ENCODE data around the gene IFNA14.
"Not testable (repeated sequence)": the region's sequence is repeated elsewhere in the genome, so short reads cannot be mapped to it uniquely, and the experiment has no call there.

Gene IFNA14

DNA sequence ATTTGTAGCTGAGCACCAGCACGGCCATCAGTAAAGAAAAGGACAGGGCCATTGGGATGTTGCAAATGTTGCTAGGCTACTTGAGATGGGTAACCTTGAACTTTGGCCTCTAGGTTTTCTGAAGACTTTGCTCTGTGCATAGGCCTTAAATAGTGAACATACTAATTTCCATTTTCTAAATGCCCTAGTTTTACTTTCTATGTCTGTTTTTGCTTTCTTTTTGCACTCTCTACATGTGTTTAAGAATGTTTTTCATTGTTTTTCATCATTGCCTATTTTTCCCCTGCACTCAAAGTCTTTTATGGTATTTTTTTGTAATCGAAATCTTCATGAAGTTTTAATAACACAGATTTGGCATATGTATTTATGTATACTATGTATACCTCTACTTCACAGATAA lies 11.7 kb downstream of the IFNA14 start, which contains the start of gene IFNA17:
Gene IFNA17, minus strand, starts transcription at position 101 of the 400 bp plus-strand sequence. Its CDS starts 49 bp downstream, at position 52.
- no peaks in the 10 kb centered on the region for H3K4me1 ChIP-seq (ENCODE audit: low read length)
- H4K20me1 ChIP-seq (ENCODE audit: insufficient read depth, low read length), result no peaks in the 10 kb centered on the region
- no peak within 1 kb of the TSS for H3K9ac ChIP-seq (ENCODE audit: low read length)
- no peak within 1 kb of the TSS for H3K27ac ChIP-seq (ENCODE audit: low read length)
- no peaks in the 10 kb centered on the region for H3K9me3 ChIP-seq (replicated peaks; ENCODE audit: insufficient read depth, low read length)
- H3K36me3 ChIP-seq (replicated peaks; ENCODE audit: insufficient read depth, low read length), result no peaks in the 10 kb centered on the region
- H3K79me2 ChIP-seq (ENCODE audit: low read length), result no peaks in the 10 kb centered on the region
- no peaks in the 10 kb centered on the region for H3K9me2 ChIP-seq (replicated peaks; ENCODE audit: insufficient read depth, low read length)
- no peaks in the 10 kb centered on the region for H3K27me3 ChIP-seq (replicated peaks; ENCODE audit: insufficient read depth, low read length)
- H3K4me3 ChIP-seq (ENCODE audit: low read length), result no peak within 1 kb of the TSS
- H3F3A ChIP-seq (ENCODE audit: insufficient read depth, low read length), result no peaks in the 10 kb centered on the region
- DNase-seq, result no peak
- no peak for TF ChIP-seq CTCF (IDR thresholded peaks at IDR 0.05; ENCODE audit: low read length)
- no peak for TF ChIP-seq EZH2 (optimal IDR thresholded peaks at IDR 0.05; ENCODE audit: low read depth, low read length)
- TF ChIP-seq EZH2phosphoT487 (IDR thresholded peaks at IDR 0.05; ENCODE audit: low read length), result no peak
- H2AFZ ChIP-seq (ENCODE audit: low read length), result no peak within 1 kb of the TSS
- no peak within 1 kb of the TSS for H3K4me2 ChIP-seq (ENCODE audit: low read depth, low read length)

GRCh38 chr9:21217211-21217610 lies 22.6 kb downstream of the IFNA14 start, which contains the start of gene IFNA16:
IFNA16 (minus strand) TSS chr9:21217311; CDS start chr9:21217305, 6 bp downstream.
- not testable (repeated sequence) for DNase-seq; H3K27ac ChIP-seq (ENCODE audit: low read length); H3K4me1 ChIP-seq (ENCODE audit: low read length); H3F3A ChIP-seq (ENCODE audit: insufficient read depth, low read length); H3K4me2 ChIP-seq (ENCODE audit: low read depth, low read length); H3K9me2 ChIP-seq (replicated peaks; ENCODE audit: insufficient read depth, low read length); H3K79me2 ChIP-seq (ENCODE audit: low read length); H2AFZ ChIP-seq (ENCODE audit: low read length); H3K9ac ChIP-seq (ENCODE audit: low read length); H4K20me1 ChIP-seq (ENCODE audit: insufficient read depth, low read length); H3K4me3 ChIP-seq (ENCODE audit: low read length); H3K9me3 ChIP-seq (replicated peaks; ENCODE audit: insufficient read depth, low read length); H3K27me3 ChIP-seq (replicated peaks; ENCODE audit: insufficient read depth, low read length); H3K36me3 ChIP-seq (replicated peaks; ENCODE audit: insufficient read depth, low read length)

- H2AFZ ChIP-seq (ENCODE audit: low read length); H3K4me1 ChIP-seq (ENCODE audit: low read length); H3K9ac ChIP-seq (ENCODE audit: low read length); H3K9me3 ChIP-seq (replicated peaks; ENCODE audit: insufficient read depth, low read length); H3K79me2 ChIP-seq (ENCODE audit: low read length); H3F3A ChIP-seq (ENCODE audit: insufficient read depth, low read length); H3K9me2 ChIP-seq (replicated peaks; ENCODE audit: insufficient read depth, low read length); H3K4me3 ChIP-seq (ENCODE audit: low read length); H3K4me2 ChIP-seq (ENCODE audit: low read depth, low read length); H3K27ac ChIP-seq (ENCODE audit: low read length); DNase-seq; H4K20me1 ChIP-seq (ENCODE audit: insufficient read depth, low read length); H3K36me3 ChIP-seq (replicated peaks; ENCODE audit: insufficient read depth, low read length); H3K27me3 ChIP-seq (replicated peaks; ENCODE audit: insufficient read depth, low read length): not testable (repeated sequence)
- TF ChIP-seq CTCF (IDR thresholded peaks at IDR 0.05; ENCODE audit: low read length), result peak; percentile 44
These were observed 26.1 kb downstream of the IFNA14 start for GRCh38 chr9:21213411-21214326.

- not testable (repeated sequence) for H3K79me2 ChIP-seq (ENCODE audit: low read length); H3K27me3 ChIP-seq (replicated peaks; ENCODE audit: insufficient read depth, low read length)
These were observed 27.6 kb downstream of the IFNA14 start for GRCh38 chr9:21212160-21212559.

DNA sequence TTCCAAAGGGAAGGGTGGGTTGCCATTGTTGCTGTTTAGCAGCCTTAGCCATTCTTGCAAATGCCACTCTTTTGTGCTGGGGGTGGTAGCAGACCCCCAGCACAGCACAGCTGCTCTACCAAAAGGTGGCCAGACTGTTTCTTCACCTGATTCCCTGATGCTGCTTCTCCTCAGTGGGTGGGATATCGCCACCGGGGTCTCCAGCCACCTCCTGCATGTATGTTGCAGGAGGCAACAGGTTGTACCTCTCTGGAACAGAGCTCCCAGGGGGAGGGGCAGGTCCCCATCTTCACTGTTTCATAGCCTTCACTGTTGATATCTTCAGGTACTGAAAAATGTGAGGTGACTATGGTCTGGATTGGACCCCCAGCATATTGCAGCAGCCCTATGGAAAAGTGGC lies 29.0 kb downstream of the IFNA14 start:
- not testable (repeated sequence) for H4K20me1 ChIP-seq (ENCODE audit: insufficient read depth, low read length); H3K4me3 ChIP-seq (ENCODE audit: low read length); DNase-seq; H3K9me3 ChIP-seq (replicated peaks; ENCODE audit: insufficient read depth, low read length); H3K4me2 ChIP-seq (ENCODE audit: low read depth, low read length); H3F3A ChIP-seq (ENCODE audit: insufficient read depth, low read length); H3K9ac ChIP-seq (ENCODE audit: low read length); H3K36me3 ChIP-seq (replicated peaks; ENCODE audit: insufficient read depth, low read length); H3K27ac ChIP-seq (ENCODE audit: low read length); H3K4me1 ChIP-seq (ENCODE audit: low read length); H2AFZ ChIP-seq (ENCODE audit: low read length); H3K9me2 ChIP-seq (replicated peaks; ENCODE audit: insufficient read depth, low read length); H3K79me2 ChIP-seq (ENCODE audit: low read length); H3K27me3 ChIP-seq (replicated peaks; ENCODE audit: insufficient read depth, low read length)

More at GRCh38 chr9:21212160-21212559, 27.6 kb downstream of the IFNA14 start:
- not testable (repeated sequence) for H3K9me2 ChIP-seq (replicated peaks; ENCODE audit: insufficient read depth, low read length); DNase-seq; H3K4me1 ChIP-seq (ENCODE audit: low read length); H2AFZ ChIP-seq (ENCODE audit: low read length); H4K20me1 ChIP-seq (ENCODE audit: insufficient read depth, low read length); H3K9me3 ChIP-seq (replicated peaks; ENCODE audit: insufficient read depth, low read length); H3F3A ChIP-seq (ENCODE audit: insufficient read depth, low read length); H3K9ac ChIP-seq (ENCODE audit: low read length); H3K27ac ChIP-seq (ENCODE audit: low read length); H3K4me2 ChIP-seq (ENCODE audit: low read depth, low read length); H3K4me3 ChIP-seq (ENCODE audit: low read length); H3K36me3 ChIP-seq (replicated peaks; ENCODE audit: insufficient read depth, low read length)
